Loucy (cell line): ENCODE results near the gene DEK.

Source experiments
- CTCF ChIP-seq: fragments of 200-600 bp; sonication (generic); conservative IDR thresholded peaks from 2 replicates; pipeline ENCODE4 v1.5.1; 2014; ENCODE audit warnings: mild to moderate bottlenecking, antibody characterized with exemption, low read length
- EZH2phosphoT487 ChIP-seq: fragments of 200-600 bp; IDR thresholded peaks from 2 replicates; pipeline ENCODE4 v1.6.1; 2018; ENCODE audit warnings: antibody characterized with exemption, mild to moderate bottlenecking, moderate library complexity, borderline replicate concordance

- TF ChIP-seq CTCF (no peak), EZH2phosphoT487 (no peak)
These were observed 24.1 kb downstream of the DEK start for GRCh38 chr6:18240230-18240629.
